Fibroblast of villous mesenchyme (primary cell): ENCODE results near the gene TYK2. TPM values are rescaled to one million over a fixed set of nuclear protein-coding genes. Genes with fewer than 3 reads are reported as not detected.

Experiments used
- DNase-seq: peaks from one replicate; pipeline ENCODE4 v3.0.0-alpha.2; 2010; ENCODE audit warnings: low read depth
- H3K4me3 ChIP-seq: 2 replicates; pipeline ENCODE4 v1.5.1; 2011; ENCODE audit warnings: low read depth, mild to moderate bottlenecking, low read length
- CTCF ChIP-seq: IDR thresholded peaks from 2 replicates; pipeline ENCODE4 v1.5.1; 2012; ENCODE audit warnings: low read depth, mild to moderate bottlenecking, low read length; ENCODE audit not compliant: insufficient read depth
- small RNA-seq: library from RNA; depleted of rRNA; stranded (forward); fragments of <200 nt; gene quantifications from one replicate; pipeline ENCODE3, GENCODE V24; 2012
- total RNA-seq: library from RNA; depleted of rRNA; stranded (reverse); fragments of >200 nt; gene quantifications from 2 replicates; pipeline ENCODE4 v1.2.3, GENCODE V29; 2012

Gene TYK2
- total RNA-seq, 1 donor, result 83.8 TPM

GRCh38 chr19:10305139-10305806, 75.1 kb downstream of the TYK2 start:
- H3K4me3 ChIP-seq, result no peak overlapping the region
- DNase-seq, result peak; percentile 8
- no peak for TF ChIP-seq CTCF

Small RNA genes lying within 50 kb of the gene (small RNA-seq; reads per million reads assigned to genes)
- gene AC011511.1 (not detected), gene AC011511.4 (not detected)

Other genes with a start within 250 kb of the TYK2 start
- 56.1 and 60.2 TPM in 2 replicates for gene DNMT1, start 185.6 kb downstream of the TYK2 start, total RNA-seq
- gene S1PR2, start 149.2 kb downstream of the TYK2 start, total RNA-seq, result 33.2 and 35.4 TPM in 2 replicates
- 42.3 and 51.5 TPM in 2 replicates for gene MRPL4, start 128.4 kb downstream of the TYK2 start, total RNA-seq
- gene ICAM1, start 109.5 kb downstream of the TYK2 start, total RNA-seq, result 75.1 and 244 TPM in 2 replicates
- gene ICAM4, start 93.6 kb downstream of the TYK2 start, total RNA-seq, result 3.2 and 4.7 TPM in 2 replicates
- 5.5 and 11.7 TPM in 2 replicates for gene ICAM5, start 90.6 kb downstream of the TYK2 start, total RNA-seq
- gene ZGLP1, start 70.8 kb downstream of the TYK2 start, total RNA-seq, result 0.32 and 0.43 TPM in 2 replicates
- 24.2 and 30.3 TPM in 2 replicates for gene FDX2, start 64.6 kb downstream of the TYK2 start, total RNA-seq
- 10.4 and 11.0 TPM in 2 replicates for gene RAVER1, start 47.0 kb downstream of the TYK2 start, total RNA-seq
- 4.3 and 7.4 TPM in 2 replicates for gene ICAM3, start 40.9 kb downstream of the TYK2 start, total RNA-seq
- 140 and 164 TPM in 2 replicates for gene CDC37, start 23.0 kb upstream of the TYK2 start, total RNA-seq
- gene PDE4A, start 40.0 kb upstream of the TYK2 start, total RNA-seq, result 3.9 and 4.8 TPM in 2 replicates
- 60.5 and 61.5 TPM in 2 replicates for gene KEAP1, start 122.8 kb upstream of the TYK2 start, total RNA-seq
- 1.3 and 2.9 TPM in 2 replicates for gene S1PR5, start 136.9 kb upstream of the TYK2 start, total RNA-seq
- 16.0 and 18.4 TPM in 2 replicates for gene ATG4D, start 163.3 kb upstream of the TYK2 start, total RNA-seq
- 4.5 and 5.6 TPM in 2 replicates for gene KRI1, start 185.4 kb upstream of the TYK2 start, total RNA-seq
- gene CDKN2D, start 188.4 kb upstream of the TYK2 start, total RNA-seq, result 6.0 and 6.1 TPM in 2 replicates
- gene AP1M2, start 206.7 kb upstream of the TYK2 start, total RNA-seq, result 6.1 and 13.4 TPM in 2 replicates
- 81.8 and 88.5 TPM in 2 replicates for gene SLC44A2, start 245.0 kb upstream of the TYK2 start, total RNA-seq